Type B pancreatic cell (in vitro differentiated cells): ENCODE results near the gene BBS9. TPM values are rescaled to one million over a fixed set of nuclear protein-coding genes. Genes with fewer than 3 reads are reported as not detected.
"Not testable (repeated sequence)": the region's sequence is repeated elsewhere in the genome, so short reads cannot be mapped to it uniquely, and the experiment has no call there.

ENCODE experiments used
- DNase-seq: peaks from one replicate; pipeline ENCODE4 v3.0.0; 2021; ENCODE audit warnings: mixed read lengths; ENCODE audit not compliant: unreplicated experiment; ENCODE audit errors: extremely low spot score
- H3K27ac Mint-ChIP-seq: 2 replicates; pipeline ENCODE4 v1.8.0; 2021; ENCODE audit warnings: mild to moderate bottlenecking, mixed read lengths
- H3K27me3 Mint-ChIP-seq: 2 replicates; pipeline ENCODE4 v1.8.0; 2021; ENCODE audit warnings: mixed read lengths
- H3K36me3 Mint-ChIP-seq: 2 replicates; pipeline ENCODE4 v1.8.0; 2021; ENCODE audit warnings: mixed read lengths
- H3K4me1 Mint-ChIP-seq: one replicate; pipeline ENCODE4 v1.8.0; 2021; ENCODE audit warnings: mixed read lengths; ENCODE audit not compliant: unreplicated experiment
- H3K4me3 Mint-ChIP-seq: 2 replicates; pipeline ENCODE4 v1.8.0; 2021; ENCODE audit warnings: mild to moderate bottlenecking, mixed read lengths
- H3K9me3 Mint-ChIP-seq: 2 replicates; pipeline ENCODE4 v1.8.0; 2021; ENCODE audit warnings: mixed read lengths
- CTCF ChIP-seq: fragments of 200-600 bp; sonication (generic); conservative IDR thresholded peaks from 2 replicates; pipeline ENCODE4 v1.5.0; 2021; ENCODE audit warnings: antibody characterized with exemption, mild to moderate bottlenecking
- total RNA-seq: library from RNA; stranded (reverse); gene quantifications from 2 replicates; pipeline ENCODE4 v1.2.1, GENCODE V29; 2021; ENCODE audit warnings: low replicate concordance

BBS9 gene
- total RNA-seq, 1 donor from 2014 or later = 19.7 TPM

- Mint-ChIP-seq H3K4me1 (peaks cover under 1% of the 10 kb centered on the region), H3K27ac (no peak overlapping the region), H3K36me3 (no peaks in the 10 kb centered on the region), H3K27me3 (no peaks in the 10 kb centered on the region), H3K4me3 (no peak overlapping the region), H3K9me3 (no peaks in the 10 kb centered on the region)
- no peak for TF ChIP-seq CTCF
- no peak for DNase-seq
Observed at GRCh38 chr7:33201821-33202220, 72.5 kb downstream of the BBS9 start.

DNA sequence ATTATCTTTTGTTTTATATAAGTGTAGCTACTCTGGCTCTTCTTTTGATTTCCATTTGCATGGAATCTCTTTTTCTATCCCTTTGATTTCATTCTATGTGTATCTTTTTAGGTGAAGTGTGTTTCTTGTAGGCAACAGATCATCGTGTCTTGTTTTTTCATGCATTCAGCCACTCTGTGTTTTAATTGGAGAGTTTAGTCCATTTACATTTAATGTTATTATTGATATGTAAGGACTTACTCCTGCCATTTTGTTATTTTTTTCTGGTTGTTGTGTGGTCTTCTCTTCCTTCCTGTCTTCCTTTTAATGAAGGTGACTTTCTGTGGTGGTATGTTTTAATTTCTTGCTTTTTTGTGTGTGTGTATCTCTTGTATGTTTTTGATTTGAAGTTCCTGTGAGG is 81.6 kb downstream of the BBS9 start:
- no peaks in the 10 kb centered on the region for H3K27me3 Mint-ChIP-seq
- TF ChIP-seq CTCF = no peak
- DNase-seq = no peak
- no peaks in the 10 kb centered on the region for H3K4me1 Mint-ChIP-seq
- H3K36me3 Mint-ChIP-seq = peaks cover 30% of the 10 kb centered on the region
- no peak overlapping the region for H3K27ac Mint-ChIP-seq
- no peak overlapping the region for H3K4me3 Mint-ChIP-seq
- H3K9me3 Mint-ChIP-seq = peaks cover 18% of the 10 kb centered on the region

DNA sequence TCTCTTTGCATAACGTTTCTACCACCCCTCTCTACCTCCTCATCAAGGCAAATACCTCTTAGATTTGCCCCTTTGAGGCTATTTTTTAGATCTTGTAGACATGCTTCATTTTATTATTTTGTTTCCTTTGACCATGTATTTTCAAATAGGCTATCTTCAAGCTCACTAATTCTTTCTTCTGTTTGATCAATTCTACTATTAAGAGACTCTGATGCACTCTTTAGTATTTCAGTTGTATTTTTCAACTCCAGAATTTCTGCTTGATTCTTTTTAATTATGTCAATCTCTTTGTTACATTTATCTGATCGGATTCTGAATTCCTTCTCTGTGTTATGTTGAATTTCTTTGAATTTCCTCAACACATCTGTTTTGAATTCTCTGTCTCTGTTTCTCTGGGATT is 82.8 kb downstream of the BBS9 start:
- no peak for TF ChIP-seq CTCF
- DNase-seq = no peak
- no peak overlapping the region for H3K4me3 Mint-ChIP-seq
- H3K4me1 Mint-ChIP-seq = no peaks in the 10 kb centered on the region
- peaks cover 18% of the 10 kb centered on the region for H3K9me3 Mint-ChIP-seq
- peaks cover 30% of the 10 kb centered on the region for H3K36me3 Mint-ChIP-seq
- H3K27ac Mint-ChIP-seq = no peak overlapping the region
- no peaks in the 10 kb centered on the region for H3K27me3 Mint-ChIP-seq

DNA sequence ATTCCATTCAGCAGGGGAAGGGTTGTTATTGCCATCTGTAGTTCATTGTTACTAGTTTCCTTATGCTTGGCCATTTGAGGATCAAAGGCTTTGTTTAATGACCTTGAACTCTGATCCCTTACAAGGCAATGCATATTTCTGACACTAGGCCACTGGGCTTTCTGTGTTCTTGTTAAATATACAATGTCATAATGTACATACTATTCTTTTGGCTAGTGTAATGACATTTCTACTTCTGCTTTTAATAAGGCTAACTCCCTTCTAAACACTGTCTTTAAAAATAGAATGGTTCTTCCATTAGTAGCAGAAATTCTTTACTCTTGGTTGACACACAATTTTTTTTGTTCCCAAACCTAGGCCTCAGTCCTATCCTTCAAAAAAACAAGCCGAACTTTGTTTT is 86.6 kb downstream of the BBS9 start:
- Mint-ChIP-seq H3K27ac (no peak overlapping the region), H3K9me3 (peaks cover 12% of the 10 kb centered on the region), H3K36me3 (peaks cover 21% of the 10 kb centered on the region), H3K4me3 (no peak overlapping the region), H3K27me3 (no peaks in the 10 kb centered on the region), H3K4me1 (no peaks in the 10 kb centered on the region)
- TF ChIP-seq CTCF = no peak
- DNase-seq = no peak

GRCh38 chr7:33217595-33217994 is 88.2 kb downstream of the BBS9 start:
- Mint-ChIP-seq H3K9me3 (no peaks in the 10 kb centered on the region), H3K4me1 (no peaks in the 10 kb centered on the region), H3K27me3 (no peaks in the 10 kb centered on the region), H3K27ac (no peak overlapping the region), H3K4me3 (no peak overlapping the region), H3K36me3 (peaks cover 10% of the 10 kb centered on the region)
- DNase-seq = no peak
- no peak for TF ChIP-seq CTCF

DNA sequence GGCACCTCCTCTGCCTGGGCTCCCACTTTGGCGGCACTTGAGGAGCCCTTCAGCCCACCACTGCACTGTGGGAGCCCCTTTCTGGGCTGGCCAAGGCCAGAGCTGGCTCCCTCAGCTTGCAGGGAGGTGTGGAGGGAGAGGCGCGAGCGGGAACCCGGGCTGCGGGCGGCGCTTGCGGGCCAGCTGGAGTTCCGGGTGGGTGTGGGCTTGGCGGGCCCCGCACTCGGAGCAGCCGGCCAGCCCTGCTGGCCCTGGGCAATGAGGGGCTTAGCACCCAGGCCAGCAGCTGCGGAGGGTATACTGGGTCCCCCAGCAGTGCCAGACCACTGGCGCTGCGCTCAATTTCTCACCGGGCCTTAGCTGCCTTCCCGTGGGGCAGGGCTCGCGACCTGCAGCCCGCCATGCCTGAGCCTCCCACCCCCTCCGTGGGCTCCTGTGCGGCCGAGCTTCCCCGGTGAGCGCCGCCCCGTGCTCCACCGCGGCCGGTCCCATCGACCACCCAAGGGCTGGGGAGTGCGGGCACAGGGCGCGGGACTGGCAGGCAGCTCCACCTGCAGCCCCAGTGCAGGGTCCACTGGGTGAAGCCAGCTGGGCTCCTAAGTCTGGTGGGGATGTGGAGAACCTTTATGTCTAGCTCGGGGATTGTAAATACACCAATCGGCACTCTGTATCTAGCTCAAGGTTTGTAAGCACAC is 89.6 kb downstream of the BBS9 start:
- not testable (repeated sequence) for H3K4me1 Mint-ChIP-seq, H3K4me3 Mint-ChIP-seq, H3K27me3 Mint-ChIP-seq

More for the DNA sequence above, 89.6 kb downstream of the BBS9 start:
- H3K9me3 Mint-ChIP-seq, DNase-seq, H3K27ac Mint-ChIP-seq: not testable (repeated sequence)
- H3K36me3 Mint-ChIP-seq = peaks cover 10% of the 10 kb centered on the region
